NT2/D1 (cell line): ENCODE results near the gene P4HA2.

Experiments used
- DNase-seq: peaks from one replicate; pipeline ENCODE4 v3.0.0-alpha.2; 2011; ENCODE audit warnings: low read depth, low spot score
- H3K27me3 ChIP-seq: 2 replicates; pipeline ENCODE4 v1.6.0; 2011; ENCODE audit warnings: mild to moderate bottlenecking; ENCODE audit not compliant: insufficient read length, insufficient read depth
- H3K36me3 ChIP-seq: 2 replicates; pipeline ENCODE4 v1.6.1; 2011; ENCODE audit warnings: mild to moderate bottlenecking, low read length, mixed read lengths; ENCODE audit not compliant: insufficient read depth, insufficient read length
- H3K4me1 ChIP-seq: 2 replicates; pipeline ENCODE4 v1.5.1; 2011; ENCODE audit not compliant: insufficient read depth, insufficient read length
- H3K4me3 ChIP-seq: 2 replicates; pipeline ENCODE4 v1.5.1; 2011; ENCODE audit warnings: low read depth; ENCODE audit not compliant: insufficient read length
- H3K9ac ChIP-seq: 2 replicates; pipeline ENCODE4 v1.6.0; 2011; ENCODE audit warnings: low read depth; ENCODE audit not compliant: insufficient read length
- H3K9me3 ChIP-seq: 2 replicates; pipeline ENCODE4 v1.5.1; 2011; ENCODE audit warnings: mild to moderate bottlenecking, low read length; ENCODE audit not compliant: insufficient read depth
- SUZ12 ChIP-seq: IDR thresholded peaks from 2 replicates; pipeline ENCODE4 v1.6.1; 2011; ENCODE audit not compliant: insufficient read length, insufficient read depth; ENCODE audit errors: extremely low read depth
- YY1 ChIP-seq: IDR thresholded peaks from 2 replicates; pipeline ENCODE4 v1.6.1; 2011; ENCODE audit not compliant: insufficient read length, insufficient read depth
- ZNF274 ChIP-seq: IDR thresholded peaks from 2 replicates; pipeline ENCODE4 v1.6.1; 2011; ENCODE audit warnings: mild to moderate bottlenecking, low read depth, low read length

P4HA2 gene

GRCh38 chr5:132271251-132272246 is 43.9 kb upstream of the P4HA2 start:
- peaks cover 13% of the 10 kb centered on the region for H3K4me1 ChIP-seq
- H3K9me3 ChIP-seq: no peaks in the 10 kb centered on the region
- no peak for TF ChIP-seq ZNF274
- no peak for TF ChIP-seq YY1
- TF ChIP-seq SUZ12: no peak
- H3K9ac ChIP-seq: no peak overlapping the region
- DNase-seq: no peak
- peaks cover 40% of the 10 kb centered on the region for H3K36me3 ChIP-seq
- H3K4me3 ChIP-seq: no peak overlapping the region
- no peaks in the 10 kb centered on the region for H3K27me3 ChIP-seq

DNA sequence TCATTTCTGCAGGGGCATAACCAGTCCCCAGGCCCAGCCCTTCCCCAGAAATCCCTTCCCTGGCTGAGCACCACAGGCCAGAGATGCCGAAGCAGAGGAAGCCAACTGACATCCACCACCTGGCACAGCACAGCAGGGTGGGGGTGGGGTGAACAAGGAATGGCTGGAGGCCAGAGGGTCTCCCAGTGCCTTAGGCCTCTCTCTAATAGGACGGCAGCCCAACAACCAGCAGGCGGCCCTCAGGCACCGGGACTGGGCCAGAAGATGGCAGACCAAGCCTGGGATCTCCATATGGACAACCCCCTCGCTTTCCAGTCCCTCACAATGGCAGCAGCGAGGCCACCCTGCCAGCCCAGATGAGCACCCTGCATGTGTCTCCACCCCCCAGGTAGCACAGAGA is 43.1 kb upstream of the P4HA2 start:
- Histone ChIP-seq H3K9me3 (no peaks in the 10 kb centered on the region), H3K36me3 (peaks cover 45% of the 10 kb centered on the region), H3K27me3 (no peaks in the 10 kb centered on the region), H3K9ac (no peak overlapping the region), H3K4me3 (no peak overlapping the region), H3K4me1 (peaks cover 18% of the 10 kb centered on the region)
- TF ChIP-seq YY1 (no peak), ZNF274 (no peak), SUZ12 (no peak)
- DNase-seq: no peak

DNA sequence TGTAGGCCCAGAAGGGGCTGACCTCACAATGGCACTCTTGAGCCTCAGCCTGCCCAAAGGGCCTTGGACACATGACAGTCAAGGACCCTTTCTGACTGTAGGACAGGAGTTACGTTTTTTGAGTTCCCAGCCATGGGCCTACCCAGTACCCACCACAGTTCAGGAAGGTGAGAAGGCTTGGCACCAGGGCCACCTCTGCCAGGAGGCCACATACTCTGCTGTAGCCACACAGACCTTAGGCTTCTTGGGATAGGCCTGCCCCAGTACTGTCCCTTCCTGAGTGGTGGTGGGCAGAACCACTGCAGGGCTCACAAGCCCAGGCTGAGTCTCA is 42.6 kb upstream of the P4HA2 start:
- no peak overlapping the region for H3K9ac ChIP-seq
- no peaks in the 10 kb centered on the region for H3K9me3 ChIP-seq
- peaks cover 45% of the 10 kb centered on the region for H3K36me3 ChIP-seq
- H3K4me1 ChIP-seq: peaks cover 21% of the 10 kb centered on the region
- DNase-seq: no peak
- no peaks in the 10 kb centered on the region for H3K27me3 ChIP-seq
- H3K4me3 ChIP-seq: no peak overlapping the region
- no peak for TF ChIP-seq SUZ12

- Histone ChIP-seq H3K9ac (no peak overlapping the region), H3K36me3 (peaks cover 45% of the 10 kb centered on the region), H3K4me1 (peaks cover 21% of the 10 kb centered on the region), H3K27me3 (no peaks in the 10 kb centered on the region), H3K4me3 (no peak overlapping the region), H3K9me3 (no peaks in the 10 kb centered on the region)
- TF ChIP-seq YY1 (no peak), SUZ12 (no peak), ZNF274 (no peak)
- DNase-seq: no peak
Measured at GRCh38 chr5:132269635-132270334, 42.1 kb upstream of the P4HA2 start.

- Histone ChIP-seq H3K4me1 (peaks cover 21% of the 10 kb centered on the region), H3K36me3 (peaks cover 46% of the 10 kb centered on the region), H3K9ac (no peak overlapping the region), H3K9me3 (no peaks in the 10 kb centered on the region), H3K4me3 (no peak overlapping the region), H3K27me3 (no peaks in the 10 kb centered on the region)
- TF ChIP-seq SUZ12 (no peak), ZNF274 (no peak), YY1 (no peak)
- DNase-seq: no peak
Measured at GRCh38 chr5:132268769-132269551, 41.3 kb upstream of the P4HA2 start.

DNA sequence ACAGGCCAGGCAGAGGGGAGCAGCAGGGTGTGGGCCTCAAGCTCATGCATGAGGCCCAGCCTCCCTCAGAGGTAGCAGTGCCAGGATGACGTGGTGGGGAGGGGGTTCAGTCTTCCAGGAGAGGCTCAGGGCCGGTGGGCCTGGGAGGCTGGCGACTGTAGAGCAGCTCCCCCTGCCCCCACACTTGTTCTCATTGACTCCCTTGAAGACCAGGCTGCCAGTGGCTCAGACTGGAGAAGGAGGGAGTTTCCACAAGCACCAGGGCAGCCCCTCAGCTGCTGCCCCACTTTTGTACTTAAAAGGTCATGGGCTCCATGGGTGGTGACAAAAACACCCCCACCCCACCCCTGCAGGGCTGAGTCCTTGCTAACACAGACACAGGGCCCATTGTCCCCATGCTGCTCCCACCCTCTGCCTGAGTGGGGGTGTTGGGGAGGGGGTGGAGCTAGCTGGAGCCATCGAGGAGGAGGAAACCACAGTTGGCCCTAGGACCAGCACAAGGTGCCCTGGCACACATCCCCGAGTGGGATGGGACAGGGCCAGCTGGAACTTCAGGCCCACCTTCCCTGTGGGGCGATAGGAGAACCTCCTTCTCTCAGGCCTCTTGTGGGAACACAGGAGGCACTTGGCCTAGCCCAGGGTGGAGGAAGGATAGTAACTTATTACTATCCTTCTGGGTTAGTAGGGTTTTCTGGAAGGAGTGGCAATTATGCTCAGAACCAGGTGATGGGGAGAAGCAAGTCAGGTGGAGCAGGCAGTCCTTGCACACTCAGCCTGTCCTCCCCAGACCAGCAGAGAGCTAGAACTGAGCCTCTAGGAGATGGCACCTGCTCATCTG is 40.5 kb upstream of the P4HA2 start:
- Histone ChIP-seq H3K36me3 (peaks cover 49% of the 10 kb centered on the region), H3K9me3 (no peaks in the 10 kb centered on the region), H3K27me3 (no peaks in the 10 kb centered on the region), H3K4me3 (no peak overlapping the region), H3K4me1 (peaks cover 21% of the 10 kb centered on the region), H3K9ac (no peak overlapping the region)
- no peak for DNase-seq
- TF ChIP-seq ZNF274: no peak
- TF ChIP-seq SUZ12: no peak
- no peak for TF ChIP-seq YY1
